HG03378 (cell line): ENCODE data around the gene GRIK5.
"Not testable (repeated sequence)": the region's sequence is repeated elsewhere in the genome, so short reads cannot be mapped to it uniquely, and the experiment has no call there.

Experiments used
- ATAC-seq: cut with Tn5 transposase; IDR thresholded peaks from one replicate; pipeline ENCODE4 v1.9.1; 2021; ENCODE audit warnings: mild to moderate bottlenecking, moderate library complexity; ENCODE audit not compliant: unreplicated experiment

GRIK5 gene

DNA sequence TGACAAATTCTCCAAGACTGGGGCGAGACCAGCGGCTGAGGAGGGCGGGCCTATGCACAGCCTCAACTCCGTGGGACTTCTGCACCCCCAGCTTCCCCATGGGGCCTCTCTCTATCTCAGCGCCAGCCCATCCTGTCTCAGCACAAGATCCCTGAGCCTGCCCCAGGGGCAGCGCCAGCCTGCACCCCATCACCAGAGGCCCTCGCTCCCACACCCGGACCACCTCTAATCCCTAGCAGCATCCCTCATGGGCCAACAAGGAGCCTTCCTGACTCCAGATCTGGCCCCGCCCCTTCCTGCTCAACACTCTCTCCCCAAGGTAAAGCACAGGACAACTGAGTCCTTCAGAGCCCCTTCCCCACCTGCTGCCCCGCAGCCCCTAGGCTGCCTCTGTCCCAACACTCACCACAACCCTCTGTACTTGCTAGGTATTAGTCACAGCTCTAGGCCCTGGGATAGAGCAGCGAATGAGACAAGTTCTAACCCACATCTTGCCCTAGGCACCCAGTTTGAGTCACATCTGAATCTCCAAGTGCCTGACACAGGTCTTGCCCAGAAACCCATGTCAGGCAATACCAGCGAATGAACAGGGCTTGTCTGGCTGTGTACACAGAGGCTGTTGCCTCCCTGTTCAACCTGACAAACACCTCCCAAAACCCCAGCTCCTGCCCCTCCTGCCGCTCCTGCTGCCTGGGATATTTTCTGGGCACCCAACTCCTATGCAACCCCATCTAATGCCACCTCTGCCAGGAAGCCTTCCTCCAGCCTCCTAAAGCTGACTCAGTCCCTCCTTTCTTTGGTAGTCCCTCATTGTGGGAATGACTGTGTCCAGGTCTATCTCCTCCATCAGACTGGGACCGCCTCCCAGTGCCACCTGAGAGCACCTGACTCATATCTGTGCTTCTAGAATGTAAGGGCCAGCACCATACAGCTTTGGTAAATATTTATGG, 18.6 kb downstream of the GRIK5 start:
- ATAC-seq: no peak

DNA sequence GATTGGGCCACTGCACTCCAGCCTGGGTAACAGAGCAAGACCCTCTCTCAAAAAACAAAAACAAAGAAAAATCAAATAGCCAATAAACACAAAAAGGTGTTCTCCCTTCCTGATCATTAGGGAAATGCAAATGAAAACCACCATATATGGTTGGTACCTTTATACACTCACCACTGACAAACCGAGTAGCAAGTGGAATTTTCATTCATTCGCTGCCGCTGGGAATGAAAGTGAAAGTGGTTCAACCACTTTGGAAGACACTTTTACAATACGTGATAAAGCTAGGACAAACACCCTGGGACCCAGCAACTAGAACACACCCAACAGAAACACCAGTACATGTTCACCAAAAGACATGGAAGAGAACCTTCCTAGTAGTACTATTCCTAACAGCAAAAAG, 21.0 kb downstream of the GRIK5 start:
- no peak for ATAC-seq

- no peak for ATAC-seq
Observed at GRCh38 chr19:42045575-42045974, 24.4 kb downstream of the GRIK5 start.

- no peak for ATAC-seq
Observed at GRCh38 chr19:42042455-42043170, 27.4 kb downstream of the GRIK5 start.

DNA sequence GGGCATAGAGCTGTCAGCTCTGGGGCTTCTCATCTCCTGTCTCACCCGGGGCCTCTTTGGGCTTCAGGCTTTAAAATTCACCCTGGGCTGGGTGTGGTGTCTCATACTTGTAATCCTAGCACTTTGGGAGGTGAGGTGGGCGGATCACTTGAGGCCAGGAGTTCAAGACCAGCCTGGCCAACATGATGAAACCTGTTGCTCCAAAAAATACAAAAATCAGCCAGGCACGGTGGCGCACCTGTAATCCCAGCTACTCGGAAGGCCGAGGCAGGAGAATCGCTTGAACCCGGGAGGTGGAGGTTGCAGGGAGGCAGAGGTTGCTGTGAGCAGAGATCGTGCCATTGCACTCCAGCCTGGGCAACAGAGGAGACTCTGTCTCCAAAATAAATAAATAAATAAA, 29.5 kb downstream of the GRIK5 start:
- ATAC-seq: not testable (repeated sequence)

GRCh38 chr19:42040031-42040430, 30.0 kb downstream of the GRIK5 start:
- no peak for ATAC-seq

DNA sequence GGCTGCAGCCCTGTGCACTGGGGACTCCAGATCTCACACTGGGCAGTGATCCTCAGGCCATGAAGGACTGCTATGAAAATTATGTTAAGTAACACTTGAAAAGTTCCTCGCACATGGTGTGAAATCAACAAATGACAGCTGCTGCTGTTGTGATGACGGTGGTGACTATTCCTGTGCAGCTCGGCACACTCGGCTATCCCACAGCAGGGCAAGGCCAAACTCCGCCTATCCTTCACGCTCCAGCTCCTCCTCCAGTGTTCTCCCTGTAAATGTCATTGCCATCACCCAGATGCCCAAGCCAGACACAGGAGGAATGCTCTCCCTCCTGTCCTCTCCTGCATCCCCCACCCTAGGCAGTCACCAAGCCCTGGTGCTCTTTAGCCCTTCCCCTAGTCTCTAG, 31.3 kb downstream of the GRIK5 start:
- ATAC-seq: no peak

- ATAC-seq: no peak
Observed at GRCh38 chr19:42037649-42038048, 32.4 kb downstream of the GRIK5 start.

- ATAC-seq: not testable (repeated sequence)
Observed at GRCh38 chr19:42034640-42035391, 35.2 kb downstream of the GRIK5 start.

DNA sequence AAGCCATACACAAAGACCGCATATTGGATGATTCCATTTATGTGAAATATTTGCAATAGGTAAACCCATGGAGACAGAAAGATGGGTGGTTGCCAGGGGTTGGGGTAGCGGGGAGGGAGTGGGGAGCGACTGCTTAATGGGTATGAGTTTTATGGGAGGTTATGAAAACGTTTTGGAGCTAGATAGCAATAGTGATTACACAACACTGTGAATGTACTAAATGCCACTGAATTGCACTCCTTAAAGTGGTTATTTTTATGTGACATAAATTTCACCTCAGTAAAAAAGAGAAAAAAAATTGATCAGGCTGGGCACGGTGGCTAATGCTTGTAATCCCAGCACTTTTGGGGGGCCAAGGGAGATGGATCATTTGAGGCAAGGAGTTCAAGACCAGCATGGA, 36.6 kb downstream of the GRIK5 start:
- ATAC-seq: no peak

DNA sequence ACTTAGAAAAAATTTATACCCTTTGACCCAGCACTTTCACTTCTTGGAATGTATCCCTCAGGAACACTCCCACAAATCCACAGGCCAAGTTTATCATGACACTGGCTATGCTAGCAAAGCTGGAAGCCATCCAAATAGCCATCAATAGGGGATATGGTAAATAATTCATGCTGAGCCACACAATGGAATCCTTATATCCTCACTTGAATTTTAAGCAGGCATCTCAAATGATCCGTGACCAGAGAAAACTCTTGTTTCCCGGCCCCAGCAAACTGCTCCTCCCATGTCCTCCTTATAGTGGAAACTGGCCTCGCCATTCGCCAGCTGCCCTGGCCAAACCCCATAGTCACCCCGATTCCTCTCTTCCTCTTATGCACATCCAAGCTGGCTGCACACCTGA, 37.6 kb downstream of the GRIK5 start:
- no peak for ATAC-seq

DNA sequence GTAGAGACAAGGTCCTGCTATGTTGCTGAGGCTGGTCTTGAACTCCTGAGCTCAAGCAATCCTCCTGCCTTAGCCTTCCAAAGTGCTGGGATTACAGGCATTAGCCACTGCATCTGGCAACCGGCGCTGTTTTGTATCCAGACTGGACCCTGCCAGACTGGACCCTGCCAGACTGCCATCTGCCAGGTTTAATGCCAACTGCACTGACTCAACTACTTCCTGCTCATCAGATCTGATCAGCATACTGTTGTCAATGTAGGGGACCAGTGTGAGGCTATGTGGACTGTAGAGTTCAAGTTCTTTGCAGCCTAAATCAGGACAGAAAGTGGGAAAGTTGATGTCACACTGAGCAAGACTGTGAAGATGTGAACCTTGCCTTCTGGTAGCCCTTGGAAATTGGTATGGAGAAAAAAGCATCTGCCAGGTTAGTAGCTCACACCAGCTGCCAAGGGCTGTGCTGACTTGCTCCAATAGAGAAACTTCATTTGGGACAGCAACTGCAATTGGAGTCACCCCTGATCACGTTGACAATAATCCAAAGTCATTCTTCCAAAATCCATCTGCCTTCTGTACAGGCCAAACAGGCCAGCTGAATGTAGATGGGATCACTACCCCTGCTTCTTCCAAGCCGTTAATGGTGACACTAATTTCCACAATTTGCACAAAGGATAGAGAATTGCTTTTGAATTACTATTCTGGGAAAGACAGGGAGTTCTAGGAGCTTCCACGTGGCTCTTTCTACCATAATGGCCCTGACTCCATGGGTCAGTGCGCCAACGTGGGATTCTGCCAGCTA, 39.2 kb downstream of the GRIK5 start:
- no peak for ATAC-seq

DNA sequence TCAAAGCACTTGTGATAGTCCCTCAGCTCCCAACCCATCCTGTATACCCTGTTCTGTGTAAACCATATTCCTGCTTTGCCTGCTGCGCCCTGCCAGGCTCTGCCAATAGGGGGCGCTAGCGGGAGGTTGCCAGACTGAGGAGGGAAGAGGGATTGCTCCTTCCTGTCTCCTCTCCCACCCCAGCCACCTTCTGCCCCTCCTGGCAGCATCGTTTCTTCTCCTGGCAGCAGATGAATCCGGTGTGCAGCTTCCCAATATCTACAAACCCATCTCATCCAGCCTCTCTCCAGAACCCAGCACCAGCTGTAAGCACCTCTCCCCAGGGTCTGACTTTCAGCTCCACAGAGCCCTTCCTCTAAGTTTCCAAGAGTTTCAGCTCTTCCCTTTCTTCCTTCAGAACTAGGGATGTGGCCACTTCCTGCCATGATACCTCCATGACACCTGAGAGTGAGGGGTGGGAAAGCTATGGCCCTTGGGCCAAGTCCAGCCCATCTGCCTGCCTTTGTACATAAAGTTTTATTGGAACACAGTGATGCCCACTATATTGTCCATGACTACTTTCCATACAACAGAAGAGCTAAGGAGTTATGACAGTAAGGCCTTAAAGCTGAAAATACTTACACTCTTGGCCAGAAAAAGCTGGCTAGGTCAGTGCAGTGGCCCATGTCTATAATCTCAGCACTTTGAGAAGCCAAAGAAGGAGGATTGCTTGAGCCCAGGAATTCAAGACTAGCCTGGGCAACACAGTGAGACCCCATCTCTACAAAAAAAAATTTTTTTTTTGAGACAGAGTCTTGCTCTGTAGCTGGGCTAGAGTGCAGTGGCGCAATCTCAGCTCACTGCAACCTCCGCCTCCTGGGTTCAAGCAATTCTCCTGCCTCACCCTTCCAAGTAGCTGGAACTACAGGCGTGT, 41.4 kb downstream of the GRIK5 start:
- ATAC-seq: no peak

- ATAC-seq: no peak
Observed at GRCh38 chr19:42024622-42025111, 45.3 kb downstream of the GRIK5 start.

DNA sequence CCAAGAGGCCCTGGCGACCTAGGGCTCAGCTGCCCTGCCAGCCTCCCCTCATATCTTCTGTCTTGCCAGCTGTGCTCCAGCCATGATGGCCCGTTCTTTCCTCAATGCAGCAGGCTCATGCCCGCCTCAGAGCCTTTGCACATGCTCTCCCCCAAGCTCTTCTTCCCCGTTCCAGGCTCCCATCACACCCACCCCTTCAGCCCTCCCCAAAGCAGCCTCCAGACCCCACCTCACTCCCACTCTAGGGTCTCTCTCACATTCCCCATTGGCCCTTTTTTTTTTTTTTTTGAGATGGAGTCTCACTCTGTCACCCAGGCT, 46.1 kb downstream of the GRIK5 start:
- no peak for ATAC-seq

GRCh38 chr19:42023121-42023942, 46.7 kb downstream of the GRIK5 start:
- ATAC-seq: no peak

GRCh38 chr19:42022616-42023015, 47.4 kb downstream of the GRIK5 start:
- ATAC-seq: no peak

DNA sequence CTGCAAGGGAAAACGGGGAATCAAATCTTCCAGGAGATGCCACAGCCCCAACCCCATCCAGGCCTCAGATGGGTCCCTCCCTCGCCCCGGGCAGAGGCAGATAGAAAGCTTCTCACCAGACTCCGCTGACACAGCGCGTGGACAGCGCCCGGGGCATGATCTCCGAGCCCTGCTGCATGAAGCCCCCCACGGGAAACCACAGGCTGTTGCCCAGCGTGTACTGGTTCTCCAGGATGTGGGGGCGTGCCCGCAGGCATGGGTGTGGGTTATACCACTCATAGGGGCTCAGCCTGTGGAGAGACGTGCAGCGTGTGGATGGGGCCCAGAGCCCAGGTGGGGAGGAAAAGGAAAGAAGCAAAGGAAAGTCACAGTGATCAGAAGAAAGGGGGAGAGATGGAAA, 48.8 kb downstream of the GRIK5 start:
- no peak for ATAC-seq
